SK-N-MC (cell line): ENCODE measurements around the gene CLEC2D.

Source experiments
- DNase-seq: peaks from one replicate; pipeline ENCODE4 v3.0.0-alpha.2; 2011; ENCODE audit warnings: low read depth, low spot score
- H3K27ac ChIP-seq: fragments of 200-600 bp; sonication (generic); 2 replicates; pipeline ENCODE4 v1.5.1; 2016; ENCODE audit warnings: mixed run types
- H3K36me3 ChIP-seq: fragments of 200-600 bp; sonication (generic); 2 replicates; pipeline ENCODE4 v1.6.1; 2017; ENCODE audit warnings: antibody characterized with exemption, low read length, mixed read lengths; ENCODE audit not compliant: insufficient read depth
- H3K4me3 ChIP-seq: fragments of 200-600 bp; sonication (generic); 2 replicates; pipeline ENCODE4 v1.5.1; 2016
- H3K9ac ChIP-seq: fragments of 200-600 bp; sonication (generic); 2 replicates; pipeline ENCODE4 v1.8.0; 2017; ENCODE audit warnings: mixed run types, mixed read lengths; ENCODE audit not compliant: insufficient read length
- H3K9me3 ChIP-seq: fragments of 200-600 bp; sonication (generic); 2 replicates; pipeline ENCODE4 v1.6.1; 2017; ENCODE audit warnings: low read depth, mild to moderate bottlenecking, antibody characterized with exemption, low read length, moderate library complexity, mixed read lengths
- FOXP2 ChIP-seq: optimal IDR thresholded peaks from 2 replicates; pipeline ENCODE3; 2011; ENCODE audit warnings: mild to moderate bottlenecking, moderate library complexity; ENCODE audit not compliant: insufficient read depth; ENCODE audit errors: extremely low read length, control extremely low read depth

The CLEC2D gene

GRCh38 chr12:9745199-9745598 lies 75.7 kb downstream of the CLEC2D start:
- Histone ChIP-seq H3K36me3 (no peaks in the 10 kb centered on the region), H3K9me3 (no peaks in the 10 kb centered on the region), H3K9ac (no peak overlapping the region), H3K4me3 (no peak overlapping the region), H3K27ac (no peak overlapping the region)
- no peak for DNase-seq
- no peak for TF ChIP-seq FOXP2
